Measurements from ENCODE around the gene CFC1.
"Not testable (repeated sequence)": the region's sequence is repeated elsewhere in the genome, so short reads cannot be mapped to it uniquely, and the experiment has no call there.

DNA sequence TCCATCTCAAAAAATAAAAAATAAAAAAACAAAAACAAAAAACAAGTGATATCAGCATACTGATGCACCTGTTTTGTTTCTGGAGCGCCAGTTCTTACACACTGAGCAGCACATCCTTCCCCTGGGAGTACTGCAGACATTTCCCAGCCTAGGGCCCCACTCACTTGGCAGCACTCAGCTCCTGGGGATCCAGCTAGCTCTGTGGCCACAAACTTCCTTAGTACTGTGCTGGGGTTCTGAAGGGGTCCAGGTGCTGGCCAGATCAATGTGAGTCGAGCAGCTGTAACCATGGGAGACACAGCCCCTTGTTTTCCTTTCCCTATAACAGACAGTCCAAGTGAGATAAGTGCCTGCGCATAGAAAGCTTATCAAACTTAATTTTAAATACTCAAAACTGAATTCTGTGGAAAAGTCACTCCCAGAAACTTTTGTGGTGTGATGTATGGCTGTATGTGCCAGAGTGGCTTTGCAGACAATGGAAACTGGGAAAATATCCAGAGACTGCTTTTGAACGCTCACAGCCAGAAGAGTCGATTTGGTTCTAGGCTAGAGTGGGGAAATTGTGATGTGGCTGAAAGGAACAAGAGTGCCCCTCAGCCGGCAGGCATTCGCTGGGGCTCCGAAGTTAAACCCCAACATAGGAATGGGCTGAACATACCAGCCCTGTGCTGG is 9.1 kb downstream of the CFC1 start:
- TF ChIP-seq, protein P1, sequence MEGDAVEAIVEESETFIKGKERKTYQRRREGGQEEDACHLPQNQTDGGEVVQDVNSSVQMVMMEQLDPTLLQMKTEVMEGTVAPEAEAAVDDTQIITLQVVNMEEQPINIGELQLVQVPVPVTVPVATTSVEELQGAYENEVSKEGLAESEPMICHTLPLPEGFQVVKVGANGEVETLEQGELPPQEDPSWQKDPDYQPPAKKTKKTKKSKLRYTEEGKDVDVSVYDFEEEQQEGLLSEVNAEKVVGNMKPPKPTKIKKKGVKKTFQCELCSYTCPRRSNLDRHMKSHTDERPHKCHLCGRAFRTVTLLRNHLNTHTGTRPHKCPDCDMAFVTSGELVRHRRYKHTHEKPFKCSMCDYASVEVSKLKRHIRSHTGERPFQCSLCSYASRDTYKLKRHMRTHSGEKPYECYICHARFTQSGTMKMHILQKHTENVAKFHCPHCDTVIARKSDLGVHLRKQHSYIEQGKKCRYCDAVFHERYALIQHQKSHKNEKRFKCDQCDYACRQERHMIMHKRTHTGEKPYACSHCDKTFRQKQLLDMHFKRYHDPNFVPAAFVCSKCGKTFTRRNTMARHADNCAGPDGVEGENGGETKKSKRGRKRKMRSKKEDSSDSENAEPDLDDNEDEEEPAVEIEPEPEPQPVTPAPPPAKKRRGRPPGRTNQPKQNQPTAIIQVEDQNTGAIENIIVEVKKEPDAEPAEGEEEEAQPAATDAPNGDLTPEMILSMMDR (conservative IDR thresholded peaks at IDR 0.05; ENCODE audit: low read depth, low read length): not testable (repeated sequence)
- TF ChIP-seq EZH2 (IDR thresholded peaks at IDR 0.05; ENCODE audit: borderline replicate concordance, low read depth, low read length, poor library complexity, severe bottlenecking): not testable (repeated sequence)

All from A673 (cell line).